Activated CD4-positive, alpha-beta T cell treated with anti-CD3 and anti-CD28 coated beads, Interleukin-2, amount 50 U/mL, for 16 hours (primary cell): ENCODE data around the gene TNFRSF6B.

Experiments
- DNase-seq: peaks from one replicate; pipeline ENCODE4 v3.0.0-alpha.2; 2020

TNFRSF6B gene

DNA sequence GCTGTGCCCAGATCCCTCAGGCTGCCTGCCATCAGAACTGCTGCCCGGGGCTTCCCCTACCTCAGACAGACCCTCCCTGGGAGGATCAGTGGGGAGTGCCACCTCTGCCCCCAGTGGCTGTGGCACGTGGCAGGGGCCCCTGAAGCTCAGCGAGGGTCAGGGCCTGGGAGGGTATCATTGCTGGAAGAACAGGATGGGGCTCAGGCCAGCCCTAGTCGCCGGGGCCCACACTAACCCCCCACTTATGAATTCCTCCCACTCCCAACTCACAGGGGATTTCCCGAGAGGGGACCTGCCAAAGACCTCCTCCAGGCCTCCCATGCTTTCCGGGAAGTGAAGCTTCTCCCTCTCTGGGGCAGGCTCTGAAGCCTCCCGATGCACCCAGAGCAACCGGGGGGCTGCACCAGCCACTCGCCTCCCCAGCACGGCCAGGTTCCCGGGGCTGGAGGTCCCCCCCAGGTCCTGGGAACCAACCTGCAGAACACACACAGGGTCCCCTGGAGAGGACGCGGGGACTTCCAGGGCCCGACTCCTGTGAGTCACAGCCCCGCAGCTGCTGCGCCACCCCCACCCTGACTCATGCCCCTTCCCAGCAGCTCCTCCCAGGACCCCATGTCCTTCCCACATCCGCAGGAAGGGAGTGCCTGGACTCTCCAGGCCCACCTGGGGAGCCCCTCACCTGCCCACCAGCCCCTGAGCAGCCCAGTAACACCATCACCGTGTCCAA lies 2.5 kb downstream of the TNFRSF6B start:
- peak; percentile 58 for DNase-seq

DNA sequence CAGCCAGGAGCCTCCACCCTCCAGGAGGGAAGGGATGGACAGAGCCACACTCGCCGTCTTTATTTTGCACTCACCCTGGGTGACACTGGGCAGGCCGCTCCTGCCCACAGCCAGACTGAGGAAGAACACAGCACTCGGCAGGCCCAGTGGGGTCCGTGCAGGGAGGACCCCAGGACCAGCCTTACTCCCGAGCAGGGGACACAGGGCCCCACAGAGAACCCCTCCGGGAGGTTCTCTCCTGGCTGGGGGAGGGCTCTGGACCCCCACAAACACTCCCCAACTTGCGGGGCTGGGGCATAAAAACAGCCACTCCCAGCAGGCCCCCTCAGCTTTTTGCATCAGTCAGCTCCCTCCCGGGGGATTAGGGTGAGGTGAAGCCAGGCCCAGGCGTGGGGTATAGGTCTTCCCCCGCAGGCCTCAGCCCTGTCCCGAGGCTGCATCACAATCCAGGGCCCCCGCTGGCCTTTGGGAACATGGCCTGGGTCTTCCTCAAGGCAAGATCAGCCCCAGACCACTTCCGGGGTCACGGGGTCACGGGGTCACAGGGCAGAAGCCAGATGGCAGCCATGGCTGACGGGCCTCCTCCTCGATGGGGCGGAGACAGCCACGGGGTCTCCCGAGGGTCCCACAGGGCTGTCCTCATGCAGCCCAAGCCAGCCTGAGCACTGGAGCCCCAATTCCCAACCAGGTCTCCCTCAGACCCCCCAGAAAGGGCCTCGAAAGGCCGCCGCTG lies 3.2 kb downstream of the TNFRSF6B start:
- no peak for DNase-seq

DNA sequence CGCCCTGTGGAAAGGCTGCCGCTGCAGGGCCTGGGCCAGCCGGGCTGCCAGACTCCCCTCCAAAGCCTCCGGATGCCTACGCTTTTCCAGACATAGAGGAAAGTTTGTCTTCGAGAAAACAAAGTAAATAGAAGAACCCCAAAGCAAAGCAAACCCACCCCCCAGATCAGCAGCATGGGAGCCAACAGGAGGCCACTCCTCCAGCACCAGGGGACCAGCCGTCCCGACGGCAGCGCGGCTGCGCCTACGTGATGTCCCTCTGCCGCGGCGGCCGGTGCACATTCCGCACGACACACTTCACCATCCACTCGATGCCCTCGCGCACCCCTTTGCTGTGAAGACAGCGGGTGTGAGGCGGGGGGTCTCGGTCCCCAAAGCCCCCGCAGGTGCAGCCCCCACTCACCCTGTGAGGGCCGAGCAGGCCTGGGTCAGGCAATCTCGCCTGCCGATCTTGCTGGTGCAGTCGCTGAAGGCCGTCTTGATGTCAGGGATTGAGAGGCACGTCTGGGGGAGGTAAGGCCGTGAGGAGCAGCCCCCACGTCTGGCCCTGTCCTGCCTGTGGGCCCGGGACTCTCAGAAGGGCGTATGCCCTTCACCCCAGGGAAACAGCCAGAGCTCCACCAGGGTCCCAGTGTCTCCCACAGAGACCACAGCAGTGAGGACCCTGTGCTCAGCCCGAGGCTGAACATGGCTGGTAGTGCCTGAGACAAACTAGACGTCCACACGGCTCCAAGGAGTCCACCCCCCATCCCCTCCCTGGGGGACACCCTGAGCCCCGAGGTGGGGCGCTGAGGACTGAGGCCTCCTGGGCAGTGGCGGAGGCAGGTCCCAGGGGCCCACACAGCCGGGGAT lies 4.0 kb downstream of the TNFRSF6B start:
- no peak for DNase-seq

DNA sequence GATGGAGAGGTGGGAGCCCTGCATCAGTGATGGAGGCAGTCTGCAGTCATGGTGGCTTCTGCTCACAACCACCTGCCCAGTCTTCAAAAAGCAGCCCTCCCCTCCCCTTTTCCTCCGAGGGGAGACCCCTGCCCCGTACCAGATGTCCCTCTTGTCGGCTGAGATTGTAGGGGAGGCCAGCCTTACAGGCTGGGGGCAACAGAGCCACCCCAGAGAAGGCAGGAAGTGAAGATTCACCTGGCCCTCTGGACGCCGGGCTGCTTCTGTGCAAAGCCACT lies 4.5 kb downstream of the TNFRSF6B start:
- no peak for DNase-seq

DNA sequence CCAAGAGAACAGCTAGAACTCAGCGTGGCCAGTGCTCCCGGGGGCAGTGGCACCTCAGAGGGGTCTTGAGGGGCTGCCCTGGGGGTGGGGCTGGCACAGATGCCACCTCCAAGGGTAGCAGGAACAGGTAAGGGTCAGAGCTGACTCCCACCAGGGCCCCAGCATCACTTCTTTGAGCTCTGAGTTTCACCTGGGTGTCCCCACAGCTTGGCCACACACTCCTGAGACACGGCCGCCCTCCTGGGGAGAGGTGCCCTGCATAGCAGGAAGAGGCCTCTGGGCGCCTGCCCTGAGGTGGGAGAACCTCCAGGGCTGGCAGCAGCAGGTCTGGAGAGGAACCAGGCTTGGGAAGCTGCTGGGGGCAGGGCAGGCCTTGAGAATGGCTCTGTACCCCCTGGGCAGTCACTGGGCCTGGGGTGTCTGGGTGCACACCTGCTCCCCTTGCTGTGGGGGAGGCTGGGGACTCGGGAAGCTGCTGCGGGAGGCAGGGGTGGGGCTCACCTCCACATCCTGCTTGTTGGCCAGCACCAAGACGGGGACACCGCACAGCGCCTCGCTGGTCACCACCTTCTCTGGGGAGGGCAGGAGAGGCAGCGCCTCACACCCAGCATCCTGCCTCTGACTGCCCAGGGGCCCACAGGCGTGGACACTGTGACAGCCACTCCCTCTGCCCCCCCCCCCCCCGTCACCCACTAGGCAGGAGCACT lies 5.0 kb downstream of the TNFRSF6B start:
- no peak for DNase-seq

DNA sequence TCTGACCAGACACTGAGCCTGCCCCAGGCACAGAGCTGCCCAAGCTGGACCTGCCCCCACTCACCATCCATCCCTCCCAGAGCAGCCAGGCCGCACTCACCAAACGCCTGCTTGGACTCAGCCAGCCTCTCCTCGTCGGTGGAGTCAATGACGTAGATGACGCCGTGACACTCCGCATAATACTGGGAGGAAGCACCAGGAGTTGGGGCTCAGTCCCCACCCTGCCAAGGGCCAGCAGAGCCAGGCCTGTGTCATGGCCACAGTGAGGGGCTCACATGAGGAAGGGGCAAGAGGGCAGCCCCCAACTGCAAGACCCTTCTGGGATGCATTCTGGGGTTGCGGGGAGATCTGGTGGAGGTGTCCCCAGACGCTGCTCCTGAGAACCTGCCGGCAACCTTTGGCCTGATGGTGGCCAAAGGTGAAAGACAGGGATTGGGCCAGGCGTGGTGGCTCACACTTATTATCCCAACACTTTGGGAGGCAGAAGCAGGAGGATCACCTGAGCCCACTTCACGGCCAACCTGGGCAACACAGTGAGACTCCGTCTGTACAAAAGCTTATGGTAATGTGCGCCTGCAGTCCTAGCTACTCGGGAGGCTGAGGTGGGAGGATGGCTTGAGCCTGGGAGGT lies 5.7 kb downstream of the TNFRSF6B start:
- no peak for DNase-seq

DNA sequence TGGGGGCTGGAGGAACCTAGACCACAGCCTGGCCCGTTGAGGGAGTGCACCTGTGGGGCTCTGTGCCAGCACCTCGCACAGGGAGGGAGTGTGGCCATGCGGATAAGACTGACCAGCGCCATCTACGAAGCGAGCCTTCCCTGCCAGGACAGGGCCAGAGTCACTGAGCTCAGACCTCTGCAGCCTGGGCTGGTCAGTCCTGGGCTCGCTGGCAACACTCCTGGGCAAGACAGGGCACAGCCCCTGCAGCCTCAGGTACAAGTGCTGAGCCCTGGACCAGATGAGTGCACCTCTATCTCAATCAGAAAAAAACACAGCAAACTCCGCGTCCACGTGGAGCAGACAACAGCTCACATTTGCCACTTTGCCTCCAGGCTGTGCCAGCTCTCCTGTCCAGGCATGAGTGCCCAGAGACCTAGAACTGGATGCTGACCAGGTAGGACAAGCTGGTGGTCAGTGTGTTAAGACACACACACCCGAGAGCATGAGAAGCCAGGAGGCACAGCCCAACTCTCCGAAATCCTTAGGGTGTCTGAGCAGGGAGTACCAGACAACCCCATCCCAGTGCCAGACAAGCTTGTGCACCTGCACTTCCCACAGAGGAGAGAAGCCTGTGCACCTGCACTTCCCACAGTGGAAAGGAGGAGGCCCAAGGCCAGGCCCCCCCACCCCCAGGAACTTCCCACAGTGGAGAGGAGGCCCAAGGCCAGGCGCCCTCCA lies 6.5 kb downstream of the TNFRSF6B start:
- no peak for DNase-seq

DNA sequence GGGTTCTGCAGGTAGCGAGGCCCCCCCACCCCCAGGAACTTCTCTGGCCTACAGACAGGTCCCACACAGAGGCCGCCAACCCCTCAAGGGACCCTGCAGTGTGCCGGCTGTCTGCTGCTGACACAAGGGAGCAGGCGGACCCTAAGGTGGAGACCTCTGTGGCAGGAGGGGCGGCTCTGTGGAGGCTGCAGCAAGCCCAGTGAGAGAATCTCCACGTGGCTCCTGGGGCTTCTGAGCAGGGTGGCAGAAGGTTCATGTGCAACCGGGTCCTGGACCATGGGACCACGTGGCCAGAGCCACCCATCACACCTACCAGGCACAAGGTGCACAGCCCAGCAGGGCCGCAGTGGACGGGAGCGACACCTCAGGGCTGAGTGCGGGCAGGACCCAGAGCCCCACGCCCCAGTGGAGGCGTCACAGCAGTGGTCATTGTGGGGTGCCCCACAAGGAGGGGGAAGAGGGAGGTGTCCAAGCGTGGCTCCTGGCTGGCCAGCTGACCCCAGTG lies 7.1 kb downstream of the TNFRSF6B start:
- no peak for DNase-seq

DNA sequence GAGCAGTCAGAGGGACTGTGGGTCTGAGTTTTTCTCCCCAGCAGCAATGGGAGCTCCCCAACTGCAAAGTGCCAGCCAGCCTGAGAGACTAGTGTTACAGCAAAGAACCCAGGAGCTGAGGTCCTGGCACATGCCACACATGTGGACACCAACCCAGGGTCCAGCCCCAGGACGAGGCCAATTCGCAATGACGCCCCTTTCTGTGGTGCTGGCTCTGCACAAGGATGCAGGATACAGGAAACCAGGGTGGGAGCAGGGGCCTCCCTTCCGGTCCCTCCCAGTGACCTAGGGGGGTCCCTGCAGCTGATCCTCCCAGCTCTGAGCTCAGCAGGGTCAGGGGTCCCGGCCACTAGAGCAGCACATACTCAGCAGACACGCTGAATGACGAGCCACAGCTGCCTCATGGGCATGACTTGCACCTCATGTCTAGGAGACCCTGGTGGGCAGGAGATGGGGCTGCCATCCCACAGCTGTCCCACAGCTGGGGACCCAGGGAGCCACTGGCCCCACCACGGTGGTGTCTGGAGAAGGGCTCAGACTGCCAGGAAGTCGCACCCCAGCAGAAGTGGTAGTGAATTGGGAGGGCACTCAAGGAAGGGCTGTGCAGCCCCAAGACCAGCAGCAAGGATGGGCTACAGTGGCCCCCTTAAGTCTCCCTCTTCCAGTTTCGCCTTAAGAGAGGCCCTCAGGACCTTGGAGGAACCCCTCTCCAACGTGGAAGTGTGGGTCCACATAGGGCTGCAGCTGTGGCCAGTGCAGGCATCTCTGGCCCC lies 7.7 kb downstream of the TNFRSF6B start:
- DNase-seq, result no peak

DNA sequence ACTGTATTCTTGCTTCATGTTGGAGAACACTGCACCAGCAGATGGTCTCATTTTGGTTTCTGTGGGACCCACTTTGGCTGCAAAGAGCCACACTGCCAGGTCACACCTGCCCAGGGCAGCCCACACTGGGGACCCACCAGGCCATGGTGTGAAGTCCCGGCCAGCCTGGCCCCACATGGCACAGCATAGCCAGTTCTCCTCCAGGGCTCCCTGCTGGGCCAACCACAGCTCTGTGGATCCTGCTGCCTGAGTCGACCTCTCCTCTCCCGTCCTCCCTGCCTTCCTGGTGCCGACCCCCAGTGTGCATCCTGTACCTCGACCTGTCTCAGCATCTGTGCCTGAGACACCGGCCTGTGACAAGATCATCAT lies 8.3 kb downstream of the TNFRSF6B start:
- DNase-seq, result no peak

DNA sequence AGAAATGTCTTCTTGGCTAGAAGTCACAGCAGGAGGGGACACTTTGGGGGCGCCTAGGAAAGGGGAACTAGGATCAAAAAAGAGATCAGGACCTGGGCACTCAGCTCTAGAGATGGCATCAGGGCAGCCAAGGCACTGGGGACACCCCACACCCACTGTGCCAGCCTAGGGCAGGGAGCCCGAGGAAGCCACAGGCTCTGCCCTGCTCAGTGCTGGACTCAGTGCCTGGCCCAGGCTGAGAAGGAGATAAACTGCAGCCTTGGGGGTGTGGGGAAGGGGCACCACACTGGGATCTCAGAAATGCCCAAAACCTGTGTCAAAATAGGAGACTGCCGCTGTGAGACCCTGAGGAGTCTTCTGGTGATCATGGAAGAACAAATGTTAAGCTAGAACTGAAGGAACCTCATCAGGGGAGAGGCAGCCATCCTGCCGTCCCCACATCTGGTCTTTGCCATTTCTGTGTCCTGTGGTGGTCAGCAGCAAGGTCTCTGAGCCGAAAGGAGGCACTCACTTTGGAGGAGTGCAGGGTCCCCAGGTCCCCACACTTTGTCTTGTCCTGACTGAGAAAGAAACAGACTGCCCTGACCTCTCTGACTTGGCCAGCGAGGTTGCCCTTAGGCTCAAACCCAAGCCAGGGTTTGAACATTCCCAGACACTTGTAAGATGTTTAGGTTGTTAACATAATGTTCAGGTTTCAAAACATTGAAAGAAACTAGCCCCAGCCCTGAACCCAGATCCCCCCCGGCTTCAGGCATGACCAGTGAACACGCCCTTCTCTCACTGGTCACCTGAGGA lies 9.0 kb downstream of the TNFRSF6B start:
- DNase-seq, result no peak

DNA sequence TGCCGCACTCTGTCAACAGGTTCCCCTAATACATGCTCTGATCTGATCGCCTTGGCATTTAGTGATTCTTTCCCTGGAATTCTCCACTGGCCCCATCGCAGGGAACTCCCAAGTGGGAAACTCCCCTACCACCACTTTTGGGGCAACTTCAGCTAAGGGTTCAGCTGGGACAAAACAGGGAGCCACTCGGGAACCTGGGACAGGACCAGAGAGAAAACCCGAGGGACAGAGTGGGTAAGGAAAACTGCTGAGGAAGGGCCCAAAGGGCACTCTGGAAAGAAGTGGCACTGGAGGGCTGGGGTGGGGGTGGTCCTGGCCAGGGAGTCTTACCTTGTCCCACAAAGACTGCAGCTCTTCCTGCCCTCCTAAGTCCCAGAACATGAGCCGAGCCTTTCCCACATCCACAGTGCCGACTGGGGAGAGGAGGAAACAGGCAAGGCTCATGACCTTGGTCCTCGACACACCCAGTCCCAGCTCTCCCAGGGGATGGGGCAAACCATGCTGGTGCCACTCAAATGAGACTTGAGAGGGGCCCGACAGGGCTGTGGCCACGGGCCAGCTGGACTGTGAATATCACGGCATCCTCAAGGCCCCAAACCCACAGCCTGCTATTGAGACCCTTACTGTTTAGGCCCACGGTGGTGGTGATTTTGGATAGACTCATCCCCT lies 9.7 kb downstream of the TNFRSF6B start:
- no peak for DNase-seq

DNA sequence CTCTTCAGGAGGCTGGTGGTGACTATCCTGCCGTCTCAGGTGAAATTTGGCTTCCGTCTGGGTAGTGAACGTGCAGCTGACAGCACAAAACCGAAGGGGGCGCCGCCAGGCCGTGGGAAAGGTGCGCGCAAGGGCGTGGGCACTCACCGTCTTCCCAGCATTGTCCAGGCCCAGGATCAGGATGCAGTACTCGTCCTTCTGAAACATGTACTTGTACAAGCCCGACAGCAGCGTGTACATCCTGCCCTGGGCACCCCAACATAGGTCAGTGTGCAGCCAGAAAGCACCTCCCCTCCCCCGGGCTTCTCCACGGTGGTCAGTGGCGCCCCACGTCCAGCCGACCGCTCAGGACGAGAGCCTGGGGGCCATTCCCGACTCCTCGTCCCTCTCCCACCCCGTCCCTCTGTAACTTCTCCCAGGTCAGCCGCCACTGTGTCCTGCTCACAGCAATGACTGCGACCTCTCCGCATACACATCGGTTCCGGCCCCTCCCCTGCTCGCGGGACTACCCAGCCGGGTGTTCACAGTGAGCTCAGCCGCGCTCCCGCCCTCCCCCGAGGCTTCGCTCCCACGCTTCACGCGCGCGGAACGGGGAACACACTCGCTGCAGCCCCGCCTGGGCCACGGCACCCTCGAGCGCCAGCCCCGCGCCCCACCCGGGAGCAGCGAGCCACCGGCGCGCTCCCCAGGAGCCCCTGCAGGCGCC lies 10.6 kb downstream of the TNFRSF6B start:
- DNase-seq, result peak; percentile 66

DNA sequence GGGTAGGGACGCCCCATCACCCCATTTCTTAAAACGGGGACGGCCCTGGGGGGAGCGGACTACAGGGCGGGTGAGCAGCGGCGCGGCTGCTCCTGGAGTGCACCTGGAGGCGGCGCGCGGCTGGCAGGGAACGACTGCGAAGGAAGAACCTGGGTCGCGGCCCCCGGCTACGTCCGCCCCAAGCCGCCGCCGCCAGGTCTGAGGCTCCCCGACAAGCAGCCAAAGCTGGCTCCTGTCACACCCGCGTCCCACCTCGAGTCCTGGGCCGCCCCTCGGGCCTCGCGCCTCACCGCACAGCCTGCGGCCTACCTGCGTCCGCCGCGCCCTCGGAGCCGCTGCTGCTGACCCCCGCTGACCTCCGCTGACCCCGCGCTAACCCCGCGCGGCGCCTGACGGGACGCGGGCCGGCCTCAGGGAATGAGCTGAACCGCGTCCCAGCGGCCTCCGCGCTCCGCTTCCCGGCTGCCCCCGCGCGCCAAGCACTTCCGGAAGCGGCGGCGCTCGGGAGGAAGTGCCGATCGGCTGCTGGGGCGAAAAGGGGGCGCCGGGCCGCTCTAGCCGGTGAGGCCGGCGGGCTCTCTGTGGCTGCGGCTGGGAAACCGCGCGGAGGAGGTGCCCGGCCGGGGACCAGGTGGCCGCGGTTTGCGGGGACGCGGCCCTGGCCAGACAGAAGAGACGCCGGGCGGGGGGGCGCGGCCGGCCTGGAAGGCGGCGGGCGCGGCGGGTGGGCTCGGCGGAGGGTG lies 11.3 kb downstream of the TNFRSF6B start, which contains the start of the genes ARFRP1 and ZGPAT:
TSS of gene ARFRP1 (minus strand) at position 419 of the 743 bp plus-strand sequence. CDS start 885 bp downstream, outside the sequence.
TSS of gene ZGPAT (plus strand) at position 482 of the 743 bp plus-strand sequence. CDS start 542 bp downstream, outside the sequence.
- DNase-seq, result peak; percentile 89

DNA sequence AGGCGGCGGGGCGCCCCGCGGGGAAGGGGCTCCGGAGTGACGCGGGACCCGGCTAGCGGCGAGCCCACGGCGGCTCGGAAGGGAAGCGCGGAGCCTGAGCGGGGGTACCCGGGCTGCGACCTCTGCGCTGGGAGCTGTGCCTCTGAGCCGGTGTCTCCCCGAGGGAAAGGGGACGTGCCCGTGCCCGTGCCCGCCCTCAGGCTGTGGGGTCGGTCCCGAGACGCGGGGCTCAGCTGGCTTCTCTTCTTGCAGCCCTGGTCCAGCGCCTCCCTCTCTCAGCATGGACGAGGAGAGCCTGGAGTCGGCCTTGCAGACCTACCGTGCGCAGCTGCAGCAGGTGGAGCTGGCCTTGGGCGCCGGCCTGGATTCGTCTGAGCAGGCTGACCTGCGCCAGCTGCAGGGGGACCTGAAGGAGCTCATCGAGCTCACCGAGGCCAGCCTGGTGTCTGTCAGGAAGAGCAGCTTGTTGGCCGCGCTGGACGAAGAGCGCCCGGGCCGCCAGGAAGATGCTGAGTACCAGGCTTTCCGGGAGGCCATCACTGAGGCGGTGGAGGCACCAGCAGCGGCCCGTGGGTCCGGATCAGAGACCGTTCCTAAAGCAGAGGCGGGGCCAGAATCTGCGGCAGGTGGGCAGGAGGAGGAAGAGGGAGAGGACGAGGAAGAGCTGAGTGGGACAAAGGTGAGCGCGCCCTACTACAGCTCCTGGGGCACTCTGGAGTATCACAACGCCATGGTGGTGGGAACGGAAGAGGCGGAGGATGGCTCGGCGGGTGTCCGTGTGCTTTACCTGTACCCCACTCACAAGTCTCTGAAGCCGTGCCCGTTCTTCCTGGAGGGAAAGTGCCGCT lies 12.1 kb downstream of the TNFRSF6B start:
- DNase-seq, result no peak

DNA sequence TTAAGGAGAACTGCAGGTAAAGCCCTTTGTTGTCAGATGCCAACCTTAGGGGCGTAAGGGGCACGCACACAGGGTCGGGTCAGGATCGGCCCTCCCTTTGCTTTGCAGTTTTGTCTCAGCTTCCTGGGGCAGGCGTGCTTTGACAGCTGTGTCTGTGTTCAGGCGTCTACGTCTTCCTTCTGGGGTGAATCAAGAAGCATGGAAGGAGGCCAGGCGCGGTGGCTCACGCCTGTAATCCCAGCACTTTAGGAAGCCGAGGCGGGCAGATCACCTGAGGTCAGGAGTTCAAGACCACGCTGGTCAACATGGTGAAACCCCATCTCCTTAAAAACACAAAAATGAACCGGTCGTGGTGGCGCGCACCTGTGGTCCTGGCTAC lies 12.7 kb downstream of the TNFRSF6B start:
- no peak for DNase-seq

DNA sequence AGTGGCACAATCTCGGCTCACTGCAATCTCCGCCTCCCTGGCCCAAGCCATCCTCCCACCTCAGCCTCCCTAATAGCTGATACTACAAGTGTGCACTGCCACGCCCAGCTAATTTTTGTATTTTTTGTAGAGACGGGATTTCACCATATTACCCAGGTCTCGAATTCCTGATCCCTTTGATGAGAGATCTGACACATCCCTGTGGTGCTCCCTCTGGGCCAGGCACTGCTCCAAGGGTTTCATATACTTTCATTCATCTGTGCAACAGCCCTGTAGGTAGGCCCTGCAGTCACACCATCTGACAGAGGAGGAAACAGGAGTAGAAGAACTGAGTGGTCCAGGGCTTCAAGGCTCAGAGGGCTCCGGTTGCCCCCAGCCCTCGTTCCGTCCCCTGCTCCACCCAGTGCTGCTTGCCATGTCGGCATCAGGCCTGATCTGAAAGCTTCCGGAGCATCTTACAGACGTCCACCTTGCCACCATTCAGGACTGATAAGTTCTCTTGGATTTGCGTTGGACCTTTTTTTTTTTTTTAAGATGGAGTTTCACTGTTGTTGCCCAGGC lies 14.7 kb downstream of the TNFRSF6B start:
- no peak for DNase-seq
